Measurements from ENCODE around the gene CXCR6. TPM values are rescaled to one million over a fixed set of nuclear protein-coding genes. Genes with fewer than 3 reads are reported as not detected.

CXCR6 gene
- total RNA-seq, 1 experiment from 2014 or later: not detected

- DNase-seq (ENCODE audit: low spot score) (no peak), ATAC-seq (no peak)
- Mint-ChIP-seq H3K4me1 (no peaks in the 10 kb centered on the region), H3K4me3 (no peak overlapping the region), H3K9me3 (no peaks in the 10 kb centered on the region), H3K27me3 (ENCODE audit: low read depth) (no peaks in the 10 kb centered on the region), H3K36me3 (peaks cover 64% of the 10 kb centered on the region), H3K27ac (no peak overlapping the region)
- no peak for TF ChIP-seq ZNF317 (CRISPR knock-in tag; IDR thresholded peaks at IDR 0.05; ENCODE audit: borderline replicate concordance, low read depth)
- TF ChIP-seq CREM (CRISPR knock-in tag; IDR thresholded peaks at IDR 0.05): no peak
- TF ChIP-seq ZNF671 (CRISPR knock-in tag; IDR thresholded peaks at IDR 0.05): no peak
- TF ChIP-seq, protein P1, sequence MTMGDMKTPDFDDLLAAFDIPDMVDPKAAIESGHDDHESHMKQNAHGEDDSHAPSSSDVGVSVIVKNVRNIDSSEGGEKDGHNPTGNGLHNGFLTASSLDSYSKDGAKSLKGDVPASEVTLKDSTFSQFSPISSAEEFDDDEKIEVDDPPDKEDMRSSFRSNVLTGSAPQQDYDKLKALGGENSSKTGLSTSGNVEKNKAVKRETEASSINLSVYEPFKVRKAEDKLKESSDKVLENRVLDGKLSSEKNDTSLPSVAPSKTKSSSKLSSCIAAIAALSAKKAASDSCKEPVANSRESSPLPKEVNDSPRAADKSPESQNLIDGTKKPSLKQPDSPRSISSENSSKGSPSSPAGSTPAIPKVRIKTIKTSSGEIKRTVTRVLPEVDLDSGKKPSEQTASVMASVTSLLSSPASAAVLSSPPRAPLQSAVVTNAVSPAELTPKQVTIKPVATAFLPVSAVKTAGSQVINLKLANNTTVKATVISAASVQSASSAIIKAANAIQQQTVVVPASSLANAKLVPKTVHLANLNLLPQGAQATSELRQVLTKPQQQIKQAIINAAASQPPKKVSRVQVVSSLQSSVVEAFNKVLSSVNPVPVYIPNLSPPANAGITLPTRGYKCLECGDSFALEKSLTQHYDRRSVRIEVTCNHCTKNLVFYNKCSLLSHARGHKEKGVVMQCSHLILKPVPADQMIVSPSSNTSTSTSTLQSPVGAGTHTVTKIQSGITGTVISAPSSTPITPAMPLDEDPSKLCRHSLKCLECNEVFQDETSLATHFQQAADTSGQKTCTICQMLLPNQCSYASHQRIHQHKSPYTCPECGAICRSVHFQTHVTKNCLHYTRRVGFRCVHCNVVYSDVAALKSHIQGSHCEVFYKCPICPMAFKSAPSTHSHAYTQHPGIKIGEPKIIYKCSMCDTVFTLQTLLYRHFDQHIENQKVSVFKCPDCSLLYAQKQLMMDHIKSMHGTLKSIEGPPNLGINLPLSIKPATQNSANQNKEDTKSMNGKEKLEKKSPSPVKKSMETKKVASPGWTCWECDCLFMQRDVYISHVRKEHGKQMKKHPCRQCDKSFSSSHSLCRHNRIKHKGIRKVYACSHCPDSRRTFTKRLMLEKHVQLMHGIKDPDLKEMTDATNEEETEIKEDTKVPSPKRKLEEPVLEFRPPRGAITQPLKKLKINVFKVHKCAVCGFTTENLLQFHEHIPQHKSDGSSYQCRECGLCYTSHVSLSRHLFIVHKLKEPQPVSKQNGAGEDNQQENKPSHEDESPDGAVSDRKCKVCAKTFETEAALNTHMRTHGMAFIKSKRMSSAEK (CRISPR knock-in tag; IDR thresholded peaks at IDR 0.05; ENCODE audit: borderline replicate concordance): no peak
- TF ChIP-seq GRHL2 (CRISPR knock-in tag; IDR thresholded peaks at IDR 0.05; ENCODE audit: insufficient replicate concordance, severe bottlenecking): no peak
- no peak for TF ChIP-seq MXD4 (CRISPR knock-in tag; IDR thresholded peaks at IDR 0.05; ENCODE audit: borderline replicate concordance)
- no peak for TF ChIP-seq CREB1 (CRISPR knock-in tag; IDR thresholded peaks at IDR 0.05)
- no peak for TF ChIP-seq SMAD3 (CRISPR knock-in tag; IDR thresholded peaks at IDR 0.05; ENCODE audit: borderline replicate concordance)
- TF ChIP-seq, protein P2, sequence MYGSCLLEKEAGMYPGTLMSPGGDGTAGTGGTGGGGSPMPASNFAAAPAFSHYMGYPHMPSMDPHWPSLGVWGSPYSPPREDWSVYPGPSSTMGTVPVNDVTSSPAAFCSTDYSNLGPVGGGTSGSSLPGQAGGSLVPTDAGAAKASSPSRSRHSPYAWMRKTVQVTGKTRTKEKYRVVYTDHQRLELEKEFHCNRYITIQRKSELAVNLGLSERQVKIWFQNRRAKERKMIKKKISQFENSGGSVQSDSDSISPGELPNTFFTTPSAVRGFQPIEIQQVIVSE (CRISPR knock-in tag; IDR thresholded peaks at IDR 0.05; ENCODE audit: borderline replicate concordance): no peak
- no peak for TF ChIP-seq JUN (CRISPR knock-in tag; IDR thresholded peaks at IDR 0.05)
- no peak for TF ChIP-seq ZBTB21 (CRISPR knock-in tag; IDR thresholded peaks at IDR 0.05; ENCODE audit: borderline replicate concordance)
- CTCF ChIA-PET: interaction anchor here (1.1 to 4.0 kb wide), 5 partner anchors 10 to 241 kb away, joined by 3 to 25 read pairs (median 6); partner anchors contain the start of gene CCR1
- POLR2A ChIA-PET: no interaction called here
These were observed 23.8 kb downstream of the CXCR6 start for GRCh38 chr3:45966950-45967640.

- ChIA-PET CTCF (interaction anchor here (0.8 to 4.0 kb wide), 5 partner anchors 18 to 459 kb away, joined by 4 to 25 read pairs (median 6); partner anchors contain the start of gene CCR1), POLR2A (no interaction called here)
- no peak for DNase-seq (ENCODE audit: low spot score)
- no peaks in the 10 kb centered on the region for H3K4me1 Mint-ChIP-seq
- H3K4me3 Mint-ChIP-seq: no peak overlapping the region
- TF ChIP-seq TEAD4 (CRISPR knock-in tag; IDR thresholded peaks at IDR 0.05): no peak
- TF ChIP-seq NFE2L1 (CRISPR knock-in tag; IDR thresholded peaks at IDR 0.05): no peak
- TF ChIP-seq FOXP4 (CRISPR knock-in tag; IDR thresholded peaks at IDR 0.05): no peak
- no peak for TF ChIP-seq TP53 (CRISPR knock-in tag; IDR thresholded peaks at IDR 0.05)
- TF ChIP-seq, protein P3, sequence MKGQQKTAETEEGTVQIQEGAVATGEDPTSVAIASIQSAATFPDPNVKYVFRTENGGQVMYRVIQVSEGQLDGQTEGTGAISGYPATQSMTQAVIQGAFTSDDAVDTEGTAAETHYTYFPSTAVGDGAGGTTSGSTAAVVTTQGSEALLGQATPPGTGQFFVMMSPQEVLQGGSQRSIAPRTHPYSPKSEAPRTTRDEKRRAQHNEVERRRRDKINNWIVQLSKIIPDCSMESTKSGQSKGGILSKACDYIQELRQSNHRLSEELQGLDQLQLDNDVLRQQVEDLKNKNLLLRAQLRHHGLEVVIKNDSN (CRISPR knock-in tag; IDR thresholded peaks at IDR 0.05): no peak
- no peak for TF ChIP-seq ZNF423 (CRISPR knock-in tag; IDR thresholded peaks at IDR 0.05)
- no peak for TF ChIP-seq ATF6 (CRISPR knock-in tag; IDR thresholded peaks at IDR 0.05)
- no peak for TF ChIP-seq MXD4 (CRISPR knock-in tag; IDR thresholded peaks at IDR 0.05; ENCODE audit: borderline replicate concordance)
- TF ChIP-seq NR2C2 (CRISPR knock-in tag; IDR thresholded peaks at IDR 0.05): no peak
- no peak for TF ChIP-seq NFATC4 (CRISPR knock-in tag; IDR thresholded peaks at IDR 0.05)
- TF ChIP-seq IRF2 (CRISPR knock-in tag; IDR thresholded peaks at IDR 0.05; ENCODE audit: borderline replicate concordance, low read depth): no peak
- no peak for TF ChIP-seq NR3C1 (CRISPR knock-in tag; conservative IDR thresholded peaks at IDR 0.05; ENCODE audit: low read depth)
- TF ChIP-seq, protein P4, sequence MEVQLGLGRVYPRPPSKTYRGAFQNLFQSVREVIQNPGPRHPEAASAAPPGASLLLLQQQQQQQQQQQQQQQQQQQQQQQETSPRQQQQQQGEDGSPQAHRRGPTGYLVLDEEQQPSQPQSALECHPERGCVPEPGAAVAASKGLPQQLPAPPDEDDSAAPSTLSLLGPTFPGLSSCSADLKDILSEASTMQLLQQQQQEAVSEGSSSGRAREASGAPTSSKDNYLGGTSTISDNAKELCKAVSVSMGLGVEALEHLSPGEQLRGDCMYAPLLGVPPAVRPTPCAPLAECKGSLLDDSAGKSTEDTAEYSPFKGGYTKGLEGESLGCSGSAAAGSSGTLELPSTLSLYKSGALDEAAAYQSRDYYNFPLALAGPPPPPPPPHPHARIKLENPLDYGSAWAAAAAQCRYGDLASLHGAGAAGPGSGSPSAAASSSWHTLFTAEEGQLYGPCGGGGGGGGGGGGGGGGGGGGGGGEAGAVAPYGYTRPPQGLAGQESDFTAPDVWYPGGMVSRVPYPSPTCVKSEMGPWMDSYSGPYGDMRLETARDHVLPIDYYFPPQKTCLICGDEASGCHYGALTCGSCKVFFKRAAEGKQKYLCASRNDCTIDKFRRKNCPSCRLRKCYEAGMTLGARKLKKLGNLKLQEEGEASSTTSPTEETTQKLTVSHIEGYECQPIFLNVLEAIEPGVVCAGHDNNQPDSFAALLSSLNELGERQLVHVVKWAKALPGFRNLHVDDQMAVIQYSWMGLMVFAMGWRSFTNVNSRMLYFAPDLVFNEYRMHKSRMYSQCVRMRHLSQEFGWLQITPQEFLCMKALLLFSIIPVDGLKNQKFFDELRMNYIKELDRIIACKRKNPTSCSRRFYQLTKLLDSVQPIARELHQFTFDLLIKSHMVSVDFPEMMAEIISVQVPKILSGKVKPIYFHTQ (CRISPR knock-in tag; IDR thresholded peaks at IDR 0.05): no peak
- H3K27ac Mint-ChIP-seq: no peak overlapping the region
- ATAC-seq: no peak
- peaks cover 59% of the 10 kb centered on the region for H3K36me3 Mint-ChIP-seq
- H3K9me3 Mint-ChIP-seq: no peaks in the 10 kb centered on the region
- H3K27me3 Mint-ChIP-seq (ENCODE audit: low read depth): no peaks in the 10 kb centered on the region
These were observed 24.5 kb downstream of the CXCR6 start for GRCh38 chr3:45967724-45968123.

All from WTC11 (cell line).